Astrocyte of the spinal cord (primary cell): ENCODE measurements around the gene IQCB1.
"Not testable (repeated sequence)": the region's sequence is repeated elsewhere in the genome, so short reads cannot be mapped to it uniquely, and the experiment has no call there.

Source experiments
- DNase-seq: peaks from one replicate; pipeline ENCODE4 v3.0.0; 2011; ENCODE audit warnings: low read depth, low spot score
- H3K4me3 ChIP-seq: 2 replicates; pipeline ENCODE4 v1.5.1; 2011; ENCODE audit warnings: low read depth, mild to moderate bottlenecking, low read length, moderate library complexity
- in situ Hi-C: cut with HindIII; loops from 2 replicates; pipeline ENCODE4 v1.10.0; 2017; ENCODE audit warnings: low sequenced_read_pairs
- TF ChIP-seq, protein P1 (sequence below): IDR thresholded peaks from 2 replicates; pipeline ENCODE4 v1.5.1; 2012; ENCODE audit warnings: low read depth, mild to moderate bottlenecking, low read length, inconsistent platforms

Gene IQCB1

DNA sequence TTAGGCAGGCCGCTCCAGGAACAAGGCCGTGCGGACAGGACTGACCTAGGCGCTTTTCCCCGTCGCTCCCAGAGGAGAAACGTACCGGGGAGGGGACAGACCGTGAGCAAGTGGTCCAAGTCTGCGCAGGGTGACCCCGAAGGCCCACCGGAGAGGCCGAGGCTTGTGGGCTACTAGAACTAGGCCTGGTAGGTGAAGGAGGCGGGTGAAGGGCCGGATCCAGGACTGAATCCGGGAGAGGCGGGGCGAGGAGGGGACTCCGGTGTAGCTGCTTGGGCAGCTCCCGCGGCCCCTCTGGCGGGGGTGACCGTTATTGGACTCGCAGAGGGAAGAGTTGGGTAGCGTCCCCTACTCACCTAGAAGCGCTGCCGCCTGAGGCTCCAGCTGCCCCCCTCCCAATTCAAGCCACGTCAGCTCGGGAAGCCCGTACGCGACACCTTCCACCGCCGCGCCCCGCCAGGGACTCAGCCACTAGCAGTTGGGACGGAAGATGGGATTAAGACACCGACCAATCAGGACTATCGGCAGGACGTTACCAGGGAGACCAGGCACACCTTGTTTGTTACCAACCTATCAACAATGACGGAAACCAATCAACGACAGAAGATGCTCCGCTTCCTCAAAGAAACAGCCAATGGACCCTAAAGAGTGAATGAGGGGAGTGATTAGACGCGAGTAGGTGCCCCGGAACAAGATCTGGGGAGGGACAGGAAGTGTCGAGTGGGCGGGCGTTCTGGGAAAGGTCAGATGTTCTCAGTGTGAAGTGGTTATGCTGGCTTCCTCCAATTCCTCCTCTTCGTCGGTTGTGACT is 85.4 kb downstream of the IQCB1 start, which contains the start of gene GOLGB1:
TSS of gene GOLGB1 (minus strand) at position 466 of the 811 bp plus-strand sequence. CDS start 18,770 bp downstream, outside the sequence.
- TF ChIP-seq, protein P1, sequence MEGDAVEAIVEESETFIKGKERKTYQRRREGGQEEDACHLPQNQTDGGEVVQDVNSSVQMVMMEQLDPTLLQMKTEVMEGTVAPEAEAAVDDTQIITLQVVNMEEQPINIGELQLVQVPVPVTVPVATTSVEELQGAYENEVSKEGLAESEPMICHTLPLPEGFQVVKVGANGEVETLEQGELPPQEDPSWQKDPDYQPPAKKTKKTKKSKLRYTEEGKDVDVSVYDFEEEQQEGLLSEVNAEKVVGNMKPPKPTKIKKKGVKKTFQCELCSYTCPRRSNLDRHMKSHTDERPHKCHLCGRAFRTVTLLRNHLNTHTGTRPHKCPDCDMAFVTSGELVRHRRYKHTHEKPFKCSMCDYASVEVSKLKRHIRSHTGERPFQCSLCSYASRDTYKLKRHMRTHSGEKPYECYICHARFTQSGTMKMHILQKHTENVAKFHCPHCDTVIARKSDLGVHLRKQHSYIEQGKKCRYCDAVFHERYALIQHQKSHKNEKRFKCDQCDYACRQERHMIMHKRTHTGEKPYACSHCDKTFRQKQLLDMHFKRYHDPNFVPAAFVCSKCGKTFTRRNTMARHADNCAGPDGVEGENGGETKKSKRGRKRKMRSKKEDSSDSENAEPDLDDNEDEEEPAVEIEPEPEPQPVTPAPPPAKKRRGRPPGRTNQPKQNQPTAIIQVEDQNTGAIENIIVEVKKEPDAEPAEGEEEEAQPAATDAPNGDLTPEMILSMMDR = no peak
- H3K4me3 ChIP-seq = peak within 1 kb of the TSS; percentile 67
- in situ Hi-C loops = no loop called here
- peak; percentile 99 for DNase-seq

DNA sequence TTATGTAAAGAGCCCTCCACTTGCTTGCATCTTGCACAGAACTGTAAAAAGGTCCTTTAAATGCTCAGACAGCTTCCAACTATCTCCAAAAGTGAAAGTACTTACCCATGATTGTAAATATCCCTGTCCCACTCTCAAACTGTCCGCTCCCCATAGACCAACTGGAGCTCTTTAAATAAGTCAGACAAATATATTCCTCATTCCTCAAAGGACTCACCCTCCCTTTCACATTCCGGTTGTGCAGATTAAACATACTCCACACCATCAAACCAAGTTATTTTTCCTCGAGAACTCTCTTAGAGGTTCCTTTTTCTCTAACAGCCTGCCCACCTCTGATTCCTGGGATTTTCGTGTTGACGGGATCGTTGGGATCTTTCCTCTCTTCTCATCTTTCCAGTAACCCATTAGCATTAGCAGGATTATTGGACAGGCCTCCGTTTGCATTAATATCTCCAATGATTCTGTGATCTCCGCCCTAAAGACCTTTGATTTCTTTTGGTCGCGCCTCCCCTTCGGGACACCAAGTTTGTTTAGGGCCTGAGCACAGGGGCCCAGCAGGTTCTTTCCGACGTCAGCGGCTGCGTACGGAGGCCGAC is 86.1 kb downstream of the IQCB1 start:
- TF ChIP-seq, protein P1 = no peak
- peak overlapping the region; percentile 67 for H3K4me3 ChIP-seq
- in situ Hi-C loops = no loop called here
- peak; percentile 34 for DNase-seq

DNA sequence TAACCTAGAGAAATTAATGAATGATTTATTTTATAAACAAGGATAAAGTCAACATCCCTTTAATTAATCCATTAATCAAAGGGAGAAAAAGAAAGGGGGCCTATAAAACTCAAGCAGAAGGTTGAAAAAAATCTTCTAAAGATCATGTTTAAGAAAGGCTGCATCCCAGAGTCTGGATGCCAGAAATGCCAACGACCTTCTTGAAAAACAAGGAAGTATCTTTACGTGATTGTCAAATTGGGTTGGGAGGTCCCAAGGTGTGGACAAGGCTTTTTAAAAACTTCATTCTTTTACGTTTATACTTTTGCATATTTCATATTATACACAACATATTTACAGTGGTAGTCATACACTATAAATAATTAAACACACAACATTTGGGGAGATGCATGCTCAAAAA is 86.9 kb downstream of the IQCB1 start:
- H3K4me3 ChIP-seq = peak overlapping the region; percentile 67
- in situ Hi-C loops = no loop called here
- TF ChIP-seq, protein P1 = no peak
- no peak for DNase-seq

DNA sequence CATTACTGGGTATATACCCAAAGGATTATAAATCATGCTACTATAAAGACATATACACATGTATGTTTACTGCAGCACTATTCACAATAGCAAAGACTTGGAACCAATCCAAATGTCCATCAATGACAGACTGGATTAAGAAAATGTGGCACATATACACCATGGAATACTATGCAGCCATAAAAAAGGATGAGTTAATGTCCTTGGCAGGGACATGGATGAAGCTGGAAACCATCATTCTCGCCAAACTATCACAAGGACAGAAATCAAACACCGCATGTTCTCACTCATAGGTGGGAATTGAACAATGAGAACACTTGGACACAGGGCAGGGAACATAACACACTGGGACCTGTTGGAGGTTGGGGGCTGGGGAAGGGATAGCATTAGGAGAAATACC is 91.8 kb downstream of the IQCB1 start:
- DNase-seq, H3K4me3 ChIP-seq, in situ Hi-C loops: not testable (repeated sequence)

DNA sequence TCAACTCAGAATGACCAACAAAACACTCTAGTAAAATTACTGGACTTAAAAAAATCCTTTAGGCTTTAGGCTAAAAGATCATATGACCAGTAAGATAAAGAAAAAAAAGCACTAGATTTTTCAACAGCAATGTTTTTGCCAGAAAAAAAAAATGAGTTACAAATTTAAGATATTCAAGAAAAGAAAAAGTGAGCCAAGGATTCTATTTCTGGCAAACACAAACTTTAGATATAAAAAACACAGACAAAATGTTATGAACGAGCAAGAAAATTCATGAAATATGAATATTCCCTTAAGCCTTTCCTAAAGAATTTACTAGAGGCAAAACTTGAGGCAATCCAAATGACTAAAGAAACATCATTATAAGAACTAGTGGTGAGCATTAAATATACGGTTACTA is 94.0 kb downstream of the IQCB1 start:
- H3K4me3 ChIP-seq = no peak overlapping the region
- in situ Hi-C loops = no loop called here
- no peak for DNase-seq
- TF ChIP-seq, protein P1 = no peak

DNA sequence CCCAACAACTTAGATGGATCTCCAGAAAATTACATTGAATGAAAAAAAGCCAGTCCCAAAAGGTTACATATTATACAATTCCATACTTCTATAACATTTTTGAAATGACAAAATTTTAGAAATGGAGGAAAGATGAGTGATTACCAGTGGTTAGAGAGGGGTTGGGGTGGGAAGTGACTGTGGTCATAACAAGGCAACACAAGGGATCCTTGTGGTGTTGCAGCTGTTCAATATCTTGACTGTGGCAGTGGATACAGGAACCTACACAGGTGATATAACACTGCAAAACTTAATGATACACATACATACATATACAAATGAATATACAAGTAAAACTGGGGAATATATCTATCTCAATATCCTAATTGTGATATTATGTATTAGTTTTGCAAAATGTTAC is 95.0 kb downstream of the IQCB1 start:
- in situ Hi-C loops = no loop called here
- DNase-seq = no peak
- TF ChIP-seq, protein P1 = no peak
- no peak overlapping the region for H3K4me3 ChIP-seq

DNA sequence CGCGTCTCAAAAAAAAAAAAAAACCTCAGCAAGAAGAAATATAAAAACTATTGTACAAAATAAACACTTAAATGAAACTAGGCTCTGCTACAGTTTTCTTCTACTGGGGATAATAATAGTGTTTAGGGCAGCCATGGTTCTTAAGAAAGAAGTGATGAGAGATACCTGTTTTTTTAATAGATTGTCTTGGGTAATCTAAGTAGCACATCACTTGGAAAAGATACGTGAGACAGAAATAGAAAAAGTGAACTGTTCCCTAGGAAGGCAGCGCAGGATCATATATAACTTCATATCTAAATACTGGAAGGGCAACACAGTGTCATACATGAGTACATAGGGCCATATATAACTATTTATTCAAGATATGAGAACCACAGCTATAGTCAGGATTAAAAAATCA is 97.2 kb downstream of the IQCB1 start:
- DNase-seq = no peak
- TF ChIP-seq, protein P1 = no peak
- no peak overlapping the region for H3K4me3 ChIP-seq
- in situ Hi-C loops = no loop called here
